Ectodermal cell (in vitro differentiated cells): Measurements from ENCODE around the gene CELF2.

ENCODE experiments used
- H3K27ac ChIP-seq: 2 replicates; pipeline ENCODE4 v1.7.0; 2013; ENCODE audit warnings: mild to moderate bottlenecking, low read depth, low read length; ENCODE audit not compliant: insufficient read depth, poor library complexity, severe bottlenecking
- H3K27me3 ChIP-seq: 2 replicates; pipeline ENCODE4 v1.7.0; 2013; ENCODE audit warnings: mild to moderate bottlenecking, low read length; ENCODE audit not compliant: insufficient read depth, control insufficient read depth, poor library complexity, severe bottlenecking
- H3K36me3 ChIP-seq: one replicate; pipeline ENCODE4 v1.7.0; 2013; ENCODE audit warnings: low read length; ENCODE audit not compliant: control insufficient read depth, insufficient read depth
- H3K4me1 ChIP-seq: one replicate; pipeline ENCODE4 v1.7.0; 2013; ENCODE audit warnings: low read length; ENCODE audit not compliant: control insufficient read depth, insufficient read depth
- H3K4me3 ChIP-seq: 2 replicates; pipeline ENCODE4 v1.7.0; 2013; ENCODE audit warnings: low read depth, low read length, control low read depth; ENCODE audit not compliant: insufficient read depth
- H3K9me3 ChIP-seq: 2 replicates; pipeline ENCODE4 v1.7.0; 2013; ENCODE audit warnings: mild to moderate bottlenecking, low read length, moderate library complexity; ENCODE audit not compliant: control insufficient read depth
- WGBS, 2 experiments: methylation state at CpG; one replicate each; pipeline ENCODE4 v1.1.7; 2013; ENCODE audit warnings: missing lambda C conversion rate in 2 of 2; 5-methylcytosine and 5-hydroxymethylcytosine counted together

Gene CELF2

GRCh38 chr10:11157292-11158076 lies 139.8 kb downstream of the CELF2 start:
- Histone ChIP-seq H3K36me3 (no peaks in the 10 kb centered on the region), H3K27ac (no peak overlapping the region), H3K9me3 (no peaks in the 10 kb centered on the region), H3K4me1 (peaks cover 20% of the 10 kb centered on the region), H3K4me3 (no peak overlapping the region), H3K27me3 (no peaks in the 10 kb centered on the region)
- WGBS, 2 experiments = 88 to 89% methylated on average over 8 of the region's 8 CpGs

DNA sequence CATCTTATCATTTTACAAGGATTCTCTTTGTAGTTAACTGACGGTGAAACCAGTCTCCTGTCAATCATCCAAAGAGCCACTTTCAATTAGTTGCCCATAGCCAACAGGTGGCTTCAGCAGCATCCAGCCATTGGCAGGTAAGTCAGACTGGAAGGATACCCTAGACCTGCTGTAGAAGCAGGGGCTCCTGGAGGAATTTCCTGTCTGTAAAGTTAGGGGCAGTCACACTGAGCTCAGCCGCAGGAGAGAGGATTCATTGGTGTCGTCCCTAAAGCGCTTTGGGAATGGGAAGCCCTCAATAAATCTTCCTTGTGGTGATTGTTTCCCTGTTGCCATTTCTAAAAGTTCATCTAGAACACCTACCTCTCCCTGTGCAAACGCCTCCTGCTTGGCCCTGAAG lies 140.4 kb downstream of the CELF2 start:
- Histone ChIP-seq H3K4me1 (peaks cover 25% of the 10 kb centered on the region), H3K4me3 (no peak overlapping the region), H3K27me3 (no peaks in the 10 kb centered on the region), H3K27ac (no peak overlapping the region), H3K36me3 (no peaks in the 10 kb centered on the region), H3K9me3 (no peaks in the 10 kb centered on the region)
- WGBS, 2 experiments = 74 to 81% methylated on average over 5 of the region's 5 CpGs

GRCh38 chr10:11159543-11160215 lies 142.0 kb downstream of the CELF2 start:
- 89% methylated on average over 8 of the region's 8 CpGs for whole genome bisulfite sequencing, 2 experiments
- H3K4me3 ChIP-seq = no peak overlapping the region

DNA sequence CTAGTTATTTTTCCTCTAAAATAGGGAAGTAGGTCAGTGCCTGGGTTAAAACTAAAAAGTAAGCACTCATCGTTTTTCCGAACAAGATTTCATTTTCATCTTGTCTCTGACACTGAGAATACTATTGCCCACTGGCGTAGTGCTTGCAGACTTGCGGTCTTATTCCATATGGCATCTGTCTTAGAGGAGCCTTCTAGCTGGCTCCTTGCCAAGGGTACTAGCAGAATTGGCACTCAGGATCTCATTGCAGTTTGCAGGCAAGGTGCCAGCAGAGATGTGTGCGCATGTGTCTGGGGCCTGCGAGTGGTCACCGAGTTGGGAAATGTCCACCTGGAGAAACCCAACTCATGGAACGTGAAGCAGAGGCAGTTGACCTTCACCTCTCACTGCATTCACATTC lies 143.4 kb downstream of the CELF2 start:
- no peaks in the 10 kb centered on the region for H3K9me3 ChIP-seq
- 94 to 97% methylated on average over 8 of the region's 8 CpGs for WGBS, 2 experiments
- no peaks in the 10 kb centered on the region for H3K27me3 ChIP-seq
- H3K4me1 ChIP-seq = peaks cover 26% of the 10 kb centered on the region
- no peaks in the 10 kb centered on the region for H3K36me3 ChIP-seq
- no peak overlapping the region for H3K27ac ChIP-seq
- no peak overlapping the region for H3K4me3 ChIP-seq

More at GRCh38 chr10:11159543-11160215, 142.0 kb downstream of the CELF2 start:
- H3K27ac ChIP-seq = no peak overlapping the region
- H3K36me3 ChIP-seq = no peaks in the 10 kb centered on the region
- H3K4me1 ChIP-seq = peaks cover 34% of the 10 kb centered on the region
- no peaks in the 10 kb centered on the region for H3K9me3 ChIP-seq
- H3K27me3 ChIP-seq = no peaks in the 10 kb centered on the region

GRCh38 chr10:11161910-11162309 lies 144.2 kb downstream of the CELF2 start:
- no peaks in the 10 kb centered on the region for H3K27me3 ChIP-seq
- H3K36me3 ChIP-seq = no peaks in the 10 kb centered on the region
- H3K4me1 ChIP-seq = peaks cover 32% of the 10 kb centered on the region
- 96 to 97% methylated on average over 10 of the region's 10 CpGs for WGBS, 2 experiments
- no peak overlapping the region for H3K4me3 ChIP-seq
- no peak overlapping the region for H3K27ac ChIP-seq
- no peaks in the 10 kb centered on the region for H3K9me3 ChIP-seq

GRCh38 chr10:11162828-11163599 lies 145.3 kb downstream of the CELF2 start:
- no peaks in the 10 kb centered on the region for H3K27me3 ChIP-seq
- H3K4me3 ChIP-seq = no peak overlapping the region
- 92 to 96% methylated on average over 9 to 10 of the region's 10 CpGs for WGBS, 2 experiments
- H3K9me3 ChIP-seq = no peaks in the 10 kb centered on the region
- H3K27ac ChIP-seq = no peak overlapping the region
- no peaks in the 10 kb centered on the region for H3K36me3 ChIP-seq
- H3K4me1 ChIP-seq = peaks cover 26% of the 10 kb centered on the region

DNA sequence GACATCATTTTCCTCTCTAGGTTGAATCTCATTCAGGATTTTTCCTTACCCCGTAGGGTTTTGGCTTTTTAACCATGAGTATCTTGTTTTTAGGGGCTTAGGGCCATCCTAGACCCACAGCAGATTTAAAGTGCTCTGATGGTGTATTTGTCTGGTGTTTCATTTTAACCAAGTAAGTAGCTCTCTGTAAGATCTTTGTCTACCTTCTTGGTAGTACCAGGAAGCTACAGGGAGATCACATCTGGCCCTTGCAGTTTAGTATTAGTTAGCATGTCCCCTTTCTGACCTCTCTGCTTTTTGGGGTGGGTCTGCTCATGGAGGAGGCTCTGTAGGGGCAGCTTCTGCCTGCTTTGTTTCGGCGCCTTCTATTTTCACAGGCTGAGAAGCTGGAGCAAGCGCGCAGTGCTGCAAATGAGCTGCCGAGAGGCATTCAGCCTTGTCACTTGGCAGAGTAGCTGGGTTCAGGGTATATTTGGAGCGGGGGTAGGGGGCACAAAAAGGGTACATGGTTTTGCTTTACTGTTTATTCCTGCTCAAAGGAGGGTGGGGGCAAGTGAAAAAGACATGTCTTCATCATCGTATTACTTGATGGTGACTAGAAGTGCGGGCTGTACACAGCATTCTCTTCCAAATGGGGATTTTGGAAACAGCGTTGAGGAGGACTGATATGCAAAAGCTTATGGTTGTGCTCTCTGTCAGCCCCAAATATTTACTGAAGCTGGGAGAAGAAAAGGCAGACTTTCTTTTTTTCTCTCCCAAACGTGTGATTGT lies 146.3 kb downstream of the CELF2 start:
- H3K4me3 ChIP-seq = peak overlapping the region; percentile 74
- no peaks in the 10 kb centered on the region for H3K36me3 ChIP-seq
- H3K27me3 ChIP-seq = no peaks in the 10 kb centered on the region
- H3K9me3 ChIP-seq = no peaks in the 10 kb centered on the region
- 45 to 46% methylated on average over 10 to 11 of the region's 11 CpGs for WGBS, 2 experiments
- H3K27ac ChIP-seq = peak overlapping the region; percentile 85
- peaks cover 25% of the 10 kb centered on the region for H3K4me1 ChIP-seq

- peaks cover 25% of the 10 kb centered on the region for H3K4me1 ChIP-seq
- peak overlapping the region; percentile 74 for H3K4me3 ChIP-seq
- H3K27me3 ChIP-seq = no peaks in the 10 kb centered on the region
- H3K36me3 ChIP-seq = no peaks in the 10 kb centered on the region
- no peaks in the 10 kb centered on the region for H3K9me3 ChIP-seq
- 1 to 7% methylated on average over 1 of the region's 1 CpG for WGBS, 2 experiments
- H3K27ac ChIP-seq = peak overlapping the region; percentile 85
Measured at GRCh38 chr10:11164551-11164802, 146.8 kb downstream of the CELF2 start.

- Histone ChIP-seq H3K27ac (peak overlapping the region; percentile 44), H3K36me3 (no peaks in the 10 kb centered on the region), H3K4me3 (peak overlapping the region; percentile 74), H3K9me3 (no peaks in the 10 kb centered on the region), H3K27me3 (no peaks in the 10 kb centered on the region), H3K4me1 (peaks cover 25% of the 10 kb centered on the region)
- WGBS, 2 experiments = 1 to 2% methylated on average over 38 of the region's 38 CpGs
Measured at GRCh38 chr10:11164803-11165590, 147.3 kb downstream of the CELF2 start.
